ENCODE results near the gene CPEB3.

The CPEB3 gene

DNA sequence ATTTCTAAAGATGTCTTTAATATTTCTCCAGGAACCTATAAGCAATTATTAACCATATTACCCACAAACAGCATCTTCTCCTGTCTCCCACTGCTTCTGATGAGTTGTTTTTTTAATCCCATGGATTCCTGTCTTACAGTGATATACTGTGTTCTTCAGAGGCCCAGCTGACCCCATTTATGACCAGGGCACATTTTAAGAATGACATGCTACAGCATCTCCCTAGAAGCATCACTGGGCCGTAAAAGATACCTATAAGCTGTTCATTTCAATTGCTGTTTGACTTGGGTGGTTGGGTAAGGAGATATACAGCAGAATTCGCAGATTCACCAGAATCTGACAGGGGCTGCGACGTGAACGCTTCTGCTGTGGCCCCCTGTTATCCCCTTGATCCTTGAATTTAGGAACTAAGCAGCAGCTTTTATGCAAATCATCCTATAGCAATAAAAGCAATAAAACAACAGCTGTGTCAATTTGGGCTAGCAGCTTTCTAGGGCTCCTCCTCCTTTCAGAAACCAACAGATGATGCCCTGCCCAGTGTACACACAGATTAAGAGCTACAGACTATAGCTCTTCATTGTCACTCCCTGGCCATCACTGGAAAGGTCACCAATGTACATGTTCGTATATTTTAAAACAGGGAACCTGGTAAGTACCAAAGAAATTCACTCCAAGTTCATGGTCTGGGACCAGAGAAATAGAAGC lies 86.8 kb downstream of the CPEB3 start:
- POLR2A ChIA-PET = no interaction called here
- CTCF ChIA-PET = interaction anchor here (0.6 kb wide), 1 partner anchor 196 kb away, joined by 8 read pairs; no protein-coding TSS in a partner anchor

DNA sequence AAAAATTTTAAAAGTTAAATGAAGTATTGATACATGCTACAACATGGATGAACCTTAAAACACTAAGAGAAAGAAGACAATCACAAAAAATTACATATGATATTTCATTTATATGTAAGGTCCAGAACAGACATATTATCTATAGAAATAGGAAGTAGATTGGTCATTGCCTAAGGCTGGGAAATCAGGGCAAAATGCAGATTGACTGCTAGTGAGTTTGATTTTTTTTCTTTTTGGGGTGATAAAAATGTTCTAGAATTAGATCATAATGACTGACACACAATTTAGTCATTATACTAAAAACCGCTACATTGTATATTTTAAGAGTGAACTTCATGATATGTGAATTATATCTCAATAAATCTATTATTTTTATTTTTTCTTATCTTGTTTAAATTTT lies 88.3 kb downstream of the CPEB3 start:
- POLR2A ChIA-PET = no interaction called here
- no peak for DNase-seq (ENCODE audit: extremely low spot score)
- CTCF ChIA-PET = no interaction called here
- TF ChIP-seq LEF1 (IDR thresholded peaks at IDR 0.05; ENCODE audit: borderline replicate concordance) = no peak
- TF ChIP-seq ZNF384 (IDR thresholded peaks at IDR 0.05) = no peak
- TF ChIP-seq HDGF (IDR thresholded peaks at IDR 0.05; ENCODE audit: borderline replicate concordance) = no peak
- no peak for TF ChIP-seq NFRKB (IDR thresholded peaks at IDR 0.05)
- no peak for TF ChIP-seq FOXK2 (IDR thresholded peaks at IDR 0.05)
- no peak for TF ChIP-seq BHLHE40 (IDR thresholded peaks at IDR 0.05; ENCODE audit: borderline replicate concordance)
- TF ChIP-seq CTBP1 (IDR thresholded peaks at IDR 0.05; ENCODE audit: borderline replicate concordance) = no peak
- no peak for TF ChIP-seq TARDBP (IDR thresholded peaks at IDR 0.05)
- TF ChIP-seq FOXA1 (IDR thresholded peaks at IDR 0.05) = no peak
- TF ChIP-seq L3MBTL2 (conservative IDR thresholded peaks at IDR 0.05) = no peak
- TF ChIP-seq ARNT (IDR thresholded peaks at IDR 0.05) = no peak
- TF ChIP-seq, protein P1, sequence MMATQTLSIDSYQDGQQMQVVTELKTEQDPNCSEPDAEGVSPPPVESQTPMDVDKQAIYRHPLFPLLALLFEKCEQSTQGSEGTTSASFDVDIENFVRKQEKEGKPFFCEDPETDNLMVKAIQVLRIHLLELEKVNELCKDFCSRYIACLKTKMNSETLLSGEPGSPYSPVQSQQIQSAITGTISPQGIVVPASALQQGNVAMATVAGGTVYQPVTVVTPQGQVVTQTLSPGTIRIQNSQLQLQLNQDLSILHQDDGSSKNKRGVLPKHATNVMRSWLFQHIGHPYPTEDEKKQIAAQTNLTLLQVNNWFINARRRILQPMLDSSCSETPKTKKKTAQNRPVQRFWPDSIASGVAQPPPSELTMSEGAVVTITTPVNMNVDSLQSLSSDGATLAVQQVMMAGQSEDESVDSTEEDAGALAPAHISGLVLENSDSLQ (IDR thresholded peaks at IDR 0.05) = no peak
- TF ChIP-seq SUZ12 (IDR thresholded peaks at IDR 0.05) = no peak
- no peak for TF ChIP-seq SP1 (IDR thresholded peaks at IDR 0.05)
- no peak for TF ChIP-seq ELF4 (IDR thresholded peaks at IDR 0.05)
- TF ChIP-seq FOXM1 (IDR thresholded peaks at IDR 0.05; ENCODE audit: borderline replicate concordance) = no peak

More for the DNA sequence above, 86.8 kb downstream of the CPEB3 start:
- no peak for TF ChIP-seq HDGF (IDR thresholded peaks at IDR 0.05; ENCODE audit: borderline replicate concordance)
- no peak for TF ChIP-seq TARDBP (IDR thresholded peaks at IDR 0.05)
- DNase-seq (ENCODE audit: extremely low spot score) = no peak

DNA sequence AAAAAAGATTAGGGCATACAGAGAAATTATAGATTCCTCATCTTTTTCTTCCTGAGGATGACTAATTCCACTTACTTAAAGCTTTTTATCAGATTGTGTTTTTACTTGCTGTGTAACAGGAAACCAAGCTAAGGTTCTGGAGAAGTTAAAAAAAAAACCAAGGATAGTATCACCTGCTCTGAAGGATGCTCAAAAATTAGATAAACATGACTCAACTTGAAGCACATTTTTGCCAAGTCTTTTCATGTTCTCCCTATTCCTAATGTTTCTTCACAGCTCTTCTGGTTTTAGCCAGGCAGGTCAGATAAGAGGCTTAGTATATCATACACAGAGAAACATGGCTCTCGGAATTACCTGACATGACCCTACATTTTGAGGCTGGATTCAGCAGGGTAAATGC lies 90.3 kb downstream of the CPEB3 start:
- DNase-seq (ENCODE audit: extremely low spot score) = no peak
- ChIA-PET POLR2A (no interaction called here), CTCF (interaction anchor here (0.6 to 0.8 kb wide), 2 partner anchors 91 to 135 kb away, joined by 3 read pairs; no protein-coding TSS in a partner anchor)
- TF ChIP-seq BHLHE40 (IDR thresholded peaks at IDR 0.05; ENCODE audit: borderline replicate concordance) (no peak), ARNT (IDR thresholded peaks at IDR 0.05) (no peak), SUZ12 (IDR thresholded peaks at IDR 0.05) (no peak)

DNA sequence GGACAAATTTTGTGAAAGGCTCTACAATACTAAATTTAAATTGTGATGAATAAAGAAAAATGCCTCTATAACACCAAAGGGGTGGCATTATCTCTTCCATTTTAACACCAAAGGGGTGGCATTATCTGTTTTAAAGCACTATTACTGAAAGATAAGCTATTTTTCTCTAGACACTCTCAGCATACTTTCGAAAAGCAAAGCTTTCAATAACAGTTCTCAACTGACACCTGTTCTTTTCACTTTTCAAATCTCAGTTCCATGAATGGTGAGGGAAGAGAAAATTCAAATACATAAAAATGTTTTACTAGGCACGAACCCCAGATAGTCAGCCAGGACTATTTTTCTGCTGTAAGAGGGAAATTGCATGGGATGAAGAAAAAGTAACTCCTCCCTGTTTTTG lies 103.8 kb downstream of the CPEB3 start:
- TF ChIP-seq SUZ12 (IDR thresholded peaks at IDR 0.05) = no peak
- TF ChIP-seq SP1 (IDR thresholded peaks at IDR 0.05) = no peak
- no peak for TF ChIP-seq ZNF384 (IDR thresholded peaks at IDR 0.05)
- TF ChIP-seq TARDBP (IDR thresholded peaks at IDR 0.05) = no peak
- TF ChIP-seq BHLHE40 (IDR thresholded peaks at IDR 0.05; ENCODE audit: borderline replicate concordance) = no peak
- TF ChIP-seq, protein P1 (IDR thresholded peaks at IDR 0.05) = no peak
- POLR2A ChIA-PET = no interaction called here
- CTCF ChIA-PET = no interaction called here
- DNase-seq (ENCODE audit: extremely low spot score) = no peak

DNA sequence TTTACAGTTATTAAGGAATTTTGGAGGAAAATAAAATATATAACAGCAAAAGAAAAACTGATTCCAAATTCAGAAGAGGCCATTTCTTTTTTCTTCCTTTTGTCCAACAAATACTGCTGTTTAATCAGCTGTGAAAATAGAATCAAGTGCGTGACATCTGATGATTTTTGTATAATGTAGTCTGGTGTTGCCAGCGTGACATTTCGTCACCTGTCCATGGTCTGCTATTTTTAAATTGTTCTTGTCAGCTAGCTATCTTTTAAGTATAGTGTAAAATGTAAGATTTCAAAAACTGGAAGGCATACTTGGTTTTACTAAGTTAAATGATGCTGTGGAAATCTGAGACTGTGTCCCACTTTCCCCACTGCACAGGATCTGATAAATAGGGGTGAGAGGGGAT lies 105.9 kb downstream of the CPEB3 start:
- TF ChIP-seq BHLHE40 (IDR thresholded peaks at IDR 0.05; ENCODE audit: borderline replicate concordance) = no peak
- CTCF ChIA-PET = no interaction called here
- POLR2A ChIA-PET = no interaction called here
- no peak for DNase-seq (ENCODE audit: extremely low spot score)

DNA sequence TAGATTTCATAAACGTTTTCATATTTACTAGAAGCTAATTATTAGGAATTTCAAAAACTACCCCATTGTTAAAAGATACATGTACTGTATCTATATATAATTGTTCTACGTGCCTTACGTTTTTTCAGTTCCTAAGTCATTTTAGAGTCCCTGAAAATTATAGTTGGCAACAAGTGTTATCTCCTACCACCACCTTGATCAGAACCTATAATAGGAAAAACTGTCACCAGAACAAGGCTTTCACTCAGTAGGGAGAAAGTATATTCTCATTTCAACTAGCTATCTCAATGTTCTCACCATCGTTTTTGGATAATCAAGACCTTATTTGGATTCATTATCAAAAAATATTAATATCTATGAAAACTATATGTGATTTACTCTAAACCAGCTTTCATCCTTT lies 107.7 kb downstream of the CPEB3 start:
- TF ChIP-seq NFRKB (IDR thresholded peaks at IDR 0.05) = no peak
- TF ChIP-seq ZNF384 (IDR thresholded peaks at IDR 0.05) = no peak
- no peak for TF ChIP-seq TARDBP (IDR thresholded peaks at IDR 0.05)
- TF ChIP-seq CTBP1 (IDR thresholded peaks at IDR 0.05; ENCODE audit: borderline replicate concordance) = no peak
- TF ChIP-seq FOXK2 (IDR thresholded peaks at IDR 0.05) = no peak
- TF ChIP-seq SUZ12 (IDR thresholded peaks at IDR 0.05) = no peak
- no peak for TF ChIP-seq ARNT (IDR thresholded peaks at IDR 0.05)
- TF ChIP-seq SP1 (IDR thresholded peaks at IDR 0.05) = no peak
- TF ChIP-seq LEF1 (IDR thresholded peaks at IDR 0.05; ENCODE audit: borderline replicate concordance) = no peak
- TF ChIP-seq L3MBTL2 (conservative IDR thresholded peaks at IDR 0.05) = no peak
- no peak for TF ChIP-seq FOXM1 (IDR thresholded peaks at IDR 0.05; ENCODE audit: borderline replicate concordance)
- no peak for TF ChIP-seq BHLHE40 (IDR thresholded peaks at IDR 0.05; ENCODE audit: borderline replicate concordance)
- no peak for TF ChIP-seq FOXA1 (IDR thresholded peaks at IDR 0.05)
- TF ChIP-seq HDGF (IDR thresholded peaks at IDR 0.05; ENCODE audit: borderline replicate concordance) = no peak
- TF ChIP-seq, protein P1 (IDR thresholded peaks at IDR 0.05) = no peak
- TF ChIP-seq ELF4 (IDR thresholded peaks at IDR 0.05) = no peak
- CTCF ChIA-PET = no interaction called here
- DNase-seq (ENCODE audit: extremely low spot score) = no peak
- POLR2A ChIA-PET = no interaction called here

DNA sequence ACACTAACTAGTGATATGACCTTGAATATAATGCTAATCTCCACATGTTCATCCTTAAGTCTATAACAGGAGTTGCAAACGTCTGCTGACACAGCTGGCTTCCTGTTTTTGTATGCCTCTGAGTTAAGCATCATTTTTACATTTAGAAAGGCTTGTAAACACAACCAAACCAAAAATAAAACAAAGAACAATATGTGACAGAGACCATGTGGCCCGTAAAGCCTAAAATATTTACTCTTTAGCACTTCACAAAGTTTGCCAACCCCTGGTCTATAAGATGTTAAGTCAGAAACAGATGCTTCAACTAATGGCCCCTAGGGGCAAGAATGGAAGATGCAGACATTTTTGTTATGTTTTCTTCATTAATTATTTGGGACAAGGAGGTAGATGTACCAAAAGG lies 109.3 kb downstream of the CPEB3 start:
- ChIA-PET POLR2A (no interaction called here), CTCF (interaction anchor here (0.6 kb wide), 2 partner anchors 11 to 18 kb away, joined by 3 to 4 read pairs; no protein-coding TSS in a partner anchor)
- peak; percentile 14 for DNase-seq (ENCODE audit: extremely low spot score)
- TF ChIP-seq, protein P1 (IDR thresholded peaks at IDR 0.05) = no peak
